IMR-90 (cell line): ENCODE results near the gene NPR3. TPM values are rescaled to one million over a fixed set of nuclear protein-coding genes. Genes with fewer than 3 reads are reported as not detected.
A peak's percentile ranks its signal among the peaks of the same experiment; 100 is the strongest.

ENCODE experiments used
- ATAC-seq: fragments of 200-7000 bp; cut with Tn5 transposase; 2 replicates; pipeline ENCODE4 v1.9.1; 2020; ENCODE audit warnings: low read depth, mild to moderate bottlenecking, moderate library complexity
- BruUV-seq: library from RNA; stranded (reverse); fragments of 400-500 nt; replicated peaks from 2 replicates; lab custom pipeline; 2021; lab: Mats Ljungman, UMichigan
- CTCF ChIA-PET: fragments of 300-600 bp; formaldehyde crosslinking; extraction: SDS; loops from one replicate; lab custom pipeline; 2021; ENCODE audit warnings: antibody characterized with exemption; lab: Yijun Ruan, JAX
- POLR2A ChIA-PET: fragments of 300-600 bp; sonication (Branson Sonifier 250); formaldehyde crosslinking; loops from one replicate; lab custom pipeline; 2022; ENCODE audit warnings: antibody characterized with exemption; ENCODE audit not compliant: unreplicated experiment; lab: Charles Lee
- DNase-seq: peaks from one replicate; pipeline ENCODE4 v3.0.0; 2013
- H2AFZ ChIP-seq: replicated peaks from 2 replicates; pipeline ENCODE3; 2013; ENCODE audit warnings: low read length, mild to moderate bottlenecking; ENCODE audit not compliant: poor library complexity
- H2AK5ac ChIP-seq: 2 replicates; pipeline ENCODE4 v1.6.1; 2013; ENCODE audit warnings: low read depth, low read length, inconsistent platforms
- H2AK9ac ChIP-seq: replicated peaks from 2 replicates; pipeline ENCODE3; 2013; ENCODE audit warnings: mild to moderate bottlenecking, low read depth, low read length, moderate library complexity; ENCODE audit not compliant: poor library complexity
- H2BK120ac ChIP-seq: 2 replicates; pipeline ENCODE4 v1.6.1; 2013; ENCODE audit warnings: low read depth, low read length, inconsistent platforms
- H2BK15ac ChIP-seq: 3 replicates; pipeline ENCODE4 v1.6.1; 2013; ENCODE audit warnings: low read depth, low read length, inconsistent platforms
- H2BK20ac ChIP-seq: 2 replicates; pipeline ENCODE4 v1.6.1; 2013; ENCODE audit warnings: low read depth, mild to moderate bottlenecking, inconsistent platforms, low read length, moderate library complexity
- H2BK5ac ChIP-seq: 2 replicates; pipeline ENCODE4 v1.6.1; 2013; ENCODE audit warnings: mild to moderate bottlenecking, low read depth, low read length, inconsistent platforms; ENCODE audit not compliant: poor library complexity, severe bottlenecking
- H3K14ac ChIP-seq: replicated peaks from 2 replicates; pipeline ENCODE4 v1.6.1; 2013; ENCODE audit warnings: low read depth, low read length, inconsistent platforms
- H3K18ac ChIP-seq: 2 replicates; pipeline ENCODE4 v1.6.1; 2013; ENCODE audit warnings: low read depth, low read length, control low read depth
- H3K23ac ChIP-seq: 2 replicates; pipeline ENCODE4 v1.6.1; 2013; ENCODE audit warnings: low read depth, low read length, inconsistent platforms
- H3K27ac ChIP-seq: 2 replicates; pipeline ENCODE4 v1.5.1; 2013; ENCODE audit warnings: mild to moderate bottlenecking, control low read depth, low read length; ENCODE audit not compliant: insufficient read depth
- H3K27me3 ChIP-seq: 2 replicates; pipeline ENCODE4 v1.6.1; 2013; ENCODE audit warnings: low read length; ENCODE audit not compliant: control insufficient read depth, insufficient read depth
- H3K36me3 ChIP-seq: 2 replicates; pipeline ENCODE4 v1.6.1; 2013; ENCODE audit warnings: low read length, mixed read lengths; ENCODE audit not compliant: control insufficient read depth, insufficient read depth
- H3K4ac ChIP-seq: 2 replicates; pipeline ENCODE4 v1.6.1; 2013; ENCODE audit warnings: low read depth, low read length, inconsistent platforms
- H3K4me1 ChIP-seq: 2 replicates; pipeline ENCODE4 v1.6.1; 2013; ENCODE audit warnings: low read length, mixed read lengths; ENCODE audit not compliant: control insufficient read depth, insufficient read depth
- H3K4me2 ChIP-seq: 2 replicates; pipeline ENCODE4 v1.6.1; 2013; ENCODE audit warnings: low read depth, mild to moderate bottlenecking, control low read depth, low read length, moderate library complexity
- H3K4me3 ChIP-seq: 2 replicates; pipeline ENCODE4 v1.5.1; 2013; ENCODE audit warnings: low read depth, mild to moderate bottlenecking, control low read depth, low read length, moderate library complexity; ENCODE audit not compliant: insufficient read depth
- H3K56ac ChIP-seq: 2 replicates; pipeline ENCODE4 v1.6.1; 2013; ENCODE audit warnings: low read length, inconsistent platforms; ENCODE audit not compliant: insufficient read depth; ENCODE audit errors: extremely low read depth
- H3K79me1 ChIP-seq, 2 experiments: 2 replicates each; pipeline ENCODE4 v1.6.1; 2013; ENCODE audit warnings: low read length in 2 of 2, inconsistent platforms in 1 of 2, low read depth in 1 of 2
- H3K9ac ChIP-seq: 2 replicates; pipeline ENCODE4 v1.6.1; 2013; ENCODE audit warnings: low read depth, low read length, control low read depth
- H3K9me1 ChIP-seq: 2 replicates; pipeline ENCODE4 v1.6.1; 2013; ENCODE audit warnings: low read length, inconsistent platforms; ENCODE audit not compliant: insufficient read depth
- H3K9me3 ChIP-seq: 2 replicates; pipeline ENCODE4 v1.6.1; 2013; ENCODE audit warnings: low read length; ENCODE audit not compliant: control insufficient read depth, insufficient read depth
- H4K20me1 ChIP-seq: 2 replicates; pipeline ENCODE4 v1.6.1; 2013; ENCODE audit warnings: low read length, inconsistent platforms; ENCODE audit not compliant: insufficient read depth
- H4K5ac ChIP-seq: 2 replicates; pipeline ENCODE4 v1.6.1; 2013; ENCODE audit warnings: mild to moderate bottlenecking, low read depth, low read length, control low read depth
- H4K8ac ChIP-seq, 2 experiments: 2 replicates each; pipeline ENCODE4 v1.6.1; 2013; ENCODE audit warnings: low read depth in 2 of 2, low read length in 2 of 2, control low read depth in 1 of 2, inconsistent platforms in 1 of 2
- H4K91ac ChIP-seq: 2 replicates; pipeline ENCODE4 v1.6.1; 2013; ENCODE audit warnings: low read depth, low read length, inconsistent platforms; ENCODE audit not compliant: insufficient read depth
- BHLHE40 ChIP-seq: fragments of 150-350 bp; IDR thresholded peaks from 2 replicates; pipeline ENCODE4 v1.6.1; 2016; ENCODE audit warnings: mild to moderate bottlenecking, low read depth, low read length
- CEBPB ChIP-seq: IDR thresholded peaks from 2 replicates; pipeline ENCODE4 v1.6.1; 2012; ENCODE audit warnings: low read depth, low read length, improper control_type of control experiment
- FOS ChIP-seq: fragments of 150-350 bp; IDR thresholded peaks from 2 replicates; pipeline ENCODE4 v1.6.1; 2016; ENCODE audit warnings: low read depth, low read length
- MAFK ChIP-seq: IDR thresholded peaks from 2 replicates; pipeline ENCODE4 v1.6.1; 2012; ENCODE audit warnings: low read depth, low read length, improper control_type of control experiment
- MAZ ChIP-seq: IDR thresholded peaks from 2 replicates; pipeline ENCODE4 v1.6.1; 2012; ENCODE audit warnings: low read depth, mild to moderate bottlenecking, low read length, improper control_type of control experiment, moderate library complexity, borderline replicate concordance
- MXI1 ChIP-seq: IDR thresholded peaks from 2 replicates; pipeline ENCODE4 v1.6.1; 2012; ENCODE audit warnings: low read depth, mild to moderate bottlenecking, low read length, moderate library complexity, borderline replicate concordance
- NFE2L2 ChIP-seq: fragments of 150-350 bp; IDR thresholded peaks from 2 replicates; pipeline ENCODE4 v1.6.1; 2016; ENCODE audit warnings: low read depth, mild to moderate bottlenecking, low read length
- POLR2A ChIP-seq: IDR thresholded peaks from 2 replicates; pipeline ENCODE4 v1.6.1; 2012; ENCODE audit warnings: mild to moderate bottlenecking, low read depth, low read length
- RAD21 ChIP-seq: IDR thresholded peaks from 2 replicates; pipeline ENCODE4 v1.6.1; 2012; ENCODE audit warnings: low read length, improper control_type of control experiment
- WGBS, 2 experiments: methylation state at CpG; one replicate each; pipeline versions ENCODE4 v1.1.5 to v1.1.7; 2013; ENCODE audit warnings: missing lambda C conversion rate in 2 of 2; ENCODE audit not compliant: insufficient read length in 1 of 2; ENCODE audit errors: extremely low coverage in 2 of 2; 5-methylcytosine and 5-hydroxymethylcytosine counted together
- dilution Hi-C: fragments of 300-500 bp; cut with HindIII; formaldehyde crosslinking; loops from one replicate; pipeline ENCODE4 v1.14.3; 2018; ENCODE audit warnings: low sequenced_read_pairs; ENCODE audit not compliant: unreplicated experiment
- in situ Hi-C: fragments of 300-500 bp; cut with MboI; formaldehyde crosslinking; loops from 3 replicates; pipeline ENCODE4 v1.14.3; 2019; ENCODE audit warnings: low sequenced_read_pairs, inconsistent platforms, mixed read lengths
- intact Hi-C: fragments of 100-400 bp; cut with micrococcal nuclease; formaldehyde crosslinking; loops from 2 replicates; pipeline ENCODE4 v1.10.0; 2022
- polyA plus RNA-seq, 3 experiments: library from polyadenylated mRNA; depleted of rRNA; stranded (reverse); fragments of >200 nt; gene quantifications; 2 replicates each; pipeline ENCODE4 v1.2.3, GENCODE V29; 2012; ENCODE audit warnings: low replicate concordance in 1 of 3
- total RNA-seq: library from RNA; depleted of rRNA; stranded (reverse); fragments of >200 nt; gene quantifications from 2 replicates; pipeline ENCODE4 v1.2.3, GENCODE V29; 2012

The NPR3 gene
- total and polyA plus RNA-seq, 2 of the 4 experiments (the other 2 are of a cell fraction): 24.6 to 88.2 TPM

DNA sequence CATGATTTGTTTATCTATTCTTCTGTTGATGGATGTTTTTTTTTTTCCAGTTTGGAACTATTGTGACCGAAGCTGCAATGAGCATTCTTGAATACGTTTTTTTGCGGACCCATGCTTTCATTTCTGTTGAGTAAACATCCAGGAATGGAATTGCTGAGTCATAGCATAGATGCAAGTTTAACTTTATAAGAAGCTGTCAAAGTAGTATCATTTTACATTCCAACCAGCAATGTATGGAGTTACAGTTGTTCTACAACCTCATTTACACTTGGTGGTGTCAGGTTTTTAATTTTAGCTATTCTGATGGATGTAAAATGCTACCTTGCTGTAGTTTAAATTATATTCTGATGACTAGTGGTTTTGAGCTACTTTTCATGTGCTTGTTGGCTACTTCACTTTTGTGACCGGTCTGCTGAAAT lies 49.0 kb downstream of the NPR3 start:
- peak overlapping the region; percentile 57; the same call in 1 of the 2 replicates for H4K5ac ChIP-seq
- in situ Hi-C loops (no loop called here), dilution Hi-C loops (no loop called here), intact Hi-C loops (loop anchor here (2.0 kb wide), 1 partner anchor 47 kb away; no protein-coding TSS in a partner anchor)
- peak overlapping the region; percentile 90 for H3K4me2 ChIP-seq
- 0 out of 2 replicates have a peak overlapping the region, but pooled peaks have one; percentile 30 for H3K14ac ChIP-seq
- no TSS peak for BruUV-seq
- ChIA-PET CTCF (interaction anchor here (1.3 kb wide), 1 partner anchor 156 kb away, joined by 4 read pairs; no protein-coding TSS in a partner anchor), POLR2A (no interaction called here)
- WGBS, 2 experiments: no CpG with 5 or more reads among the region's 4 CpGs
- H2AFZ ChIP-seq: no peak overlapping the region
- H3K79me1 ChIP-seq: peaks cover 3 to 11% of the 10 kb centered on the region in 2 experiments; a peak in 1 of 4 replicates
- peak overlapping the region; percentile 90 for H3K18ac ChIP-seq
- DNase-seq (peak; percentile 98), ATAC-seq (peak; percentile 96)
- peak overlapping the region; percentile 46; the same call in 1 of the 2 replicates for H3K27ac ChIP-seq
- H3K9ac ChIP-seq: no peak overlapping the region
- no peaks in the 10 kb centered on the region for H3K9me1 ChIP-seq
- H2BK5ac ChIP-seq: peak overlapping the region; percentile 99
- H3K9me3 ChIP-seq: no peaks in the 10 kb centered on the region
- H4K8ac ChIP-seq: peak overlapping the region in 1 of 2 experiments; percentile 58; a peak in 1 of 4 replicates
- peak overlapping the region; percentile 52; the same call in 1 of the 2 replicates for H3K56ac ChIP-seq
- H4K20me1 ChIP-seq: no peaks in the 10 kb centered on the region
- H3K4ac ChIP-seq: peak overlapping the region; percentile 48; the same call in 1 of the 2 replicates
- H3K23ac ChIP-seq: 0 out of 2 replicates have a peak overlapping the region, but pooled peaks have one; percentile 48
- no peak overlapping the region for H2AK5ac ChIP-seq
- no peak overlapping the region for H2AK9ac ChIP-seq
- H3K4me3 ChIP-seq: peak overlapping the region; percentile 2; the same call in 1 of the 2 replicates
- H4K91ac ChIP-seq: peak overlapping the region; percentile 22; the same call in 1 of the 2 replicates
- no peak overlapping the region for H2BK15ac ChIP-seq
- TF ChIP-seq MAZ (no peak), FOS (peak; percentile 88), BHLHE40 (no peak; the same call in 1 of the 2 replicates), MXI1 (peak; percentile 47; the same call in 1 of the 2 replicates), CEBPB (peak; percentile 69), POLR2A (no peak), MAFK (peak; percentile 97), NFE2L2 (peak; percentile 100), RAD21 (peak; percentile 13)
- peak overlapping the region; percentile 78 for H2BK120ac ChIP-seq
- peak overlapping the region; percentile 84; the same call in 1 of the 2 replicates for H2BK20ac ChIP-seq
- H3K27me3 ChIP-seq: no peaks in the 10 kb centered on the region
- H3K4me1 ChIP-seq: peaks cover 2% of the 10 kb centered on the region; the same call in 1 of the 2 replicates
- peaks cover 3% of the 10 kb centered on the region for H3K36me3 ChIP-seq
